GM21360 (cell line): Measurements from ENCODE around the gene RBM8A.
A peak's percentile ranks its signal among the peaks of the same experiment; 100 is the strongest.

Experiments
- ATAC-seq: cut with Tn5 transposase; IDR thresholded peaks from one replicate; pipeline ENCODE4 v1.9.1; 2021; ENCODE audit warnings: mild to moderate bottlenecking, moderate library complexity; ENCODE audit not compliant: unreplicated experiment

RBM8A gene

GRCh38 chr1:145918144-145918991 is 8.9 kb downstream of the RBM8A start, which contains the start of gene PEX11B:
Gene PEX11B (minus strand): TSS chr1:145918717. CDS start chr1:145918688, 29 bp downstream.
- ATAC-seq = peak; percentile 76

- ATAC-seq = no peak
Measured at GRCh38 chr1:145917595-145917994, 9.7 kb downstream of the RBM8A start.

GRCh38 chr1:145916745-145917144 is 10.5 kb downstream of the RBM8A start:
- ATAC-seq = no peak

- ATAC-seq = no peak
Measured at GRCh38 chr1:145912128-145912641, 15.1 kb downstream of the RBM8A start.

GRCh38 chr1:145908653-145909052 is 18.6 kb downstream of the RBM8A start:
- ATAC-seq = no peak

- ATAC-seq = no peak
Measured at GRCh38 chr1:145906954-145907753, 20.1 kb downstream of the RBM8A start.

GRCh38 chr1:145901312-145902021 is 25.8 kb downstream of the RBM8A start:
- no peak for ATAC-seq

GRCh38 chr1:145898756-145899155 is 28.5 kb downstream of the RBM8A start:
- no peak for ATAC-seq

- no peak for ATAC-seq
Measured at GRCh38 chr1:145897969-145898368, 29.3 kb downstream of the RBM8A start.

- no peak for ATAC-seq
Measured at GRCh38 chr1:145895471-145895870, 31.8 kb downstream of the RBM8A start.

- ATAC-seq = no peak
Measured at GRCh38 chr1:145893306-145894055, 33.8 kb downstream of the RBM8A start.

GRCh38 chr1:145892486-145893087 is 34.7 kb downstream of the RBM8A start:
- ATAC-seq = no peak

GRCh38 chr1:145891587-145892485 is 35.4 kb downstream of the RBM8A start:
- no peak for ATAC-seq

GRCh38 chr1:145891143-145891542 is 36.1 kb downstream of the RBM8A start:
- no peak for ATAC-seq

GRCh38 chr1:145889722-145890121 is 37.6 kb downstream of the RBM8A start:
- ATAC-seq = no peak

- ATAC-seq = no peak
Measured at GRCh38 chr1:145887631-145888030, 39.7 kb downstream of the RBM8A start.

GRCh38 chr1:145886816-145887215 is 40.5 kb downstream of the RBM8A start:
- ATAC-seq = no peak

- ATAC-seq = no peak
Measured at GRCh38 chr1:145886390-145886789, 40.9 kb downstream of the RBM8A start.

GRCh38 chr1:145885738-145886287 is 41.5 kb downstream of the RBM8A start, which contains the start of gene ANKRD35:
Gene ANKRD35 (minus strand): TSS chr1:145885866. CDS start chr1:145885758, 108 bp downstream.
- peak; percentile 93 for ATAC-seq
